ENCODE measurements around the gene TBC1D22A. TPM values are rescaled to one million over a fixed set of nuclear protein-coding genes. Genes with fewer than 3 reads are reported as not detected.

Gene TBC1D22A
- total and polyA plus RNA-seq, 2 experiments from 2014 or later = 16.6 to 18.5 TPM

- H3K27ac ChIP-seq = no peak overlapping the region
- no peak overlapping the region for H3K4me3 ChIP-seq
- no peak for TF ChIP-seq CTCF (IDR thresholded peaks at IDR 0.05; ENCODE audit: low read depth, low read length)
- H3K27me3 ChIP-seq = no peaks in the 10 kb centered on the region
- no peaks in the 10 kb centered on the region for H3K36me3 ChIP-seq
- H3K4me1 ChIP-seq (ENCODE audit: low read depth) = no peaks in the 10 kb centered on the region
- H3K9me3 ChIP-seq (ENCODE audit: low read depth) = no peaks in the 10 kb centered on the region
- no peak for DNase-seq (ENCODE audit: low read depth in 1 of 2, low spot score in 1 of 2)
Measured at GRCh38 chr22:46795140-46795539, 32.7 kb downstream of the TBC1D22A start.

GRCh38 chr22:46795845-46796565 lies 33.6 kb downstream of the TBC1D22A start:
- no peak for DNase-seq (ENCODE audit: low read depth in 1 of 2, low spot score in 1 of 2)
- Histone ChIP-seq H3K36me3 (peaks cover 2% of the 10 kb centered on the region), H3K9me3 (ENCODE audit: low read depth) (no peaks in the 10 kb centered on the region), H3K4me3 (no peak overlapping the region), H3K27me3 (no peaks in the 10 kb centered on the region), H3K27ac (no peak overlapping the region), H3K4me1 (ENCODE audit: low read depth) (no peaks in the 10 kb centered on the region)
- TF ChIP-seq CTCF (IDR thresholded peaks at IDR 0.05; ENCODE audit: low read depth, low read length) = no peak

- H3K27me3 ChIP-seq = no peaks in the 10 kb centered on the region
- no peak for TF ChIP-seq CTCF (IDR thresholded peaks at IDR 0.05; ENCODE audit: low read depth, low read length)
- peaks cover 3% of the 10 kb centered on the region for H3K36me3 ChIP-seq
- no peak for DNase-seq (ENCODE audit: low read depth in 1 of 2, low spot score in 1 of 2)
- H3K27ac ChIP-seq = no peak overlapping the region
- no peaks in the 10 kb centered on the region for H3K9me3 ChIP-seq (ENCODE audit: low read depth)
- H3K4me1 ChIP-seq (ENCODE audit: low read depth) = no peaks in the 10 kb centered on the region
- no peak overlapping the region for H3K4me3 ChIP-seq
Measured at GRCh38 chr22:46796566-46797195, 34.2 kb downstream of the TBC1D22A start.

- peak; percentile 32 for TF ChIP-seq CTCF (IDR thresholded peaks at IDR 0.05; ENCODE audit: low read depth, low read length)
- H3K36me3 ChIP-seq = peaks cover 3% of the 10 kb centered on the region
- DNase-seq (ENCODE audit: low read depth in 1 of 2, low spot score in 1 of 2) = peak; percentile 41 to 43
- H3K4me1 ChIP-seq (ENCODE audit: low read depth) = no peaks in the 10 kb centered on the region
- H3K27ac ChIP-seq = no peak overlapping the region
- no peaks in the 10 kb centered on the region for H3K9me3 ChIP-seq (ENCODE audit: low read depth)
- H3K4me3 ChIP-seq = no peak overlapping the region
- H3K27me3 ChIP-seq = no peaks in the 10 kb centered on the region
Measured at GRCh38 chr22:46797355-46797754, 34.9 kb downstream of the TBC1D22A start.

- no peak overlapping the region for H3K4me3 ChIP-seq
Measured at GRCh38 chr22:46798041-46798365, 35.6 kb downstream of the TBC1D22A start.

More at GRCh38 chr22:46798041-46798365, 35.6 kb downstream of the TBC1D22A start:
- H3K27me3 ChIP-seq = no peaks in the 10 kb centered on the region
- H3K27ac ChIP-seq = no peak overlapping the region
- peaks cover 2% of the 10 kb centered on the region for H3K4me1 ChIP-seq (ENCODE audit: low read depth)
- peaks cover 3% of the 10 kb centered on the region for H3K36me3 ChIP-seq
- no peak for DNase-seq (ENCODE audit: low read depth in 1 of 2, low spot score in 1 of 2)
- TF ChIP-seq CTCF (IDR thresholded peaks at IDR 0.05; ENCODE audit: low read depth, low read length) = no peak
- H3K9me3 ChIP-seq (ENCODE audit: low read depth) = no peaks in the 10 kb centered on the region

All from cardiac muscle cell (in vitro differentiated cells and primary cell).